ENCODE measurements around the gene LATS2. TPM values are rescaled to one million over a fixed set of nuclear protein-coding genes. Genes with fewer than 3 reads are reported as not detected.

LATS2 gene
- total and polyA plus RNA-seq, 3 donors from 2014 or later, result 35.6 to 40.2 (median 36.5) TPM

DNA sequence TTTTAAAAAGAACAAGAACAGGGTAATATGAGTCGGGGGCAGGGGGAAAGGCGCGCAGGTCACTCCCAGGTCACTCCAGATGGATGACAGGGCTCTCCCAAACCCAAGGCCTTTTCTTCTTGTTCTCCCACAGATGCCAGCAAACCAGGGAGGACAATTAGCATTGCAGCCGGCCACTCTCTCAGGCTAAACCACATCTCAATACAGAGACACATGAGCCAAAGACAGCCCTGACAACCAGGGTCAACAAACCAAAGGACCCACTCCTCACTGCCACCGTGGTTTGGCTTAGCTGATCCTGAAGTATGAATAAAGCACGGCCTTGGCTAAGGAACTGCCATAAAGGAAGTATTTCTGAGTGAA is 47.3 kb downstream of the LATS2 start:
- no peaks in the 10 kb centered on the region for H3K9me3 ChIP-seq
- peak overlapping the region in 1 of 2 donors; percentile 50 for H3K27ac ChIP-seq
- WGBS, 2 donors, result 52 to 60% methylated on average over 6 of the region's 6 CpGs
- intact Hi-C loops (cut with DNase I; ENCODE audit: low total_unique reads), result no loop called here
- TF ChIP-seq, protein P1, sequence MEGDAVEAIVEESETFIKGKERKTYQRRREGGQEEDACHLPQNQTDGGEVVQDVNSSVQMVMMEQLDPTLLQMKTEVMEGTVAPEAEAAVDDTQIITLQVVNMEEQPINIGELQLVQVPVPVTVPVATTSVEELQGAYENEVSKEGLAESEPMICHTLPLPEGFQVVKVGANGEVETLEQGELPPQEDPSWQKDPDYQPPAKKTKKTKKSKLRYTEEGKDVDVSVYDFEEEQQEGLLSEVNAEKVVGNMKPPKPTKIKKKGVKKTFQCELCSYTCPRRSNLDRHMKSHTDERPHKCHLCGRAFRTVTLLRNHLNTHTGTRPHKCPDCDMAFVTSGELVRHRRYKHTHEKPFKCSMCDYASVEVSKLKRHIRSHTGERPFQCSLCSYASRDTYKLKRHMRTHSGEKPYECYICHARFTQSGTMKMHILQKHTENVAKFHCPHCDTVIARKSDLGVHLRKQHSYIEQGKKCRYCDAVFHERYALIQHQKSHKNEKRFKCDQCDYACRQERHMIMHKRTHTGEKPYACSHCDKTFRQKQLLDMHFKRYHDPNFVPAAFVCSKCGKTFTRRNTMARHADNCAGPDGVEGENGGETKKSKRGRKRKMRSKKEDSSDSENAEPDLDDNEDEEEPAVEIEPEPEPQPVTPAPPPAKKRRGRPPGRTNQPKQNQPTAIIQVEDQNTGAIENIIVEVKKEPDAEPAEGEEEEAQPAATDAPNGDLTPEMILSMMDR (IDR thresholded peaks at IDR 0.05), result no peak
- no peak for TF ChIP-seq POLR2A (IDR thresholded peaks at IDR 0.05)
- no peak for DNase-seq
- no peak overlapping the region for H3K4me3 ChIP-seq
- no peaks in the 10 kb centered on the region for H3K27me3 ChIP-seq
- H3K36me3 ChIP-seq (ENCODE audit: low read depth, missing control alignments), result no peaks in the 10 kb centered on the region
- H3K4me1 ChIP-seq, result peaks cover 20% of the 10 kb centered on the region

- Histone ChIP-seq H3K9me3 (no peaks in the 10 kb centered on the region), H3K27ac (peak overlapping the region in 1 of 2 donors; percentile 50), H3K27me3 (no peaks in the 10 kb centered on the region), H3K4me3 (no peak overlapping the region), H3K36me3 (ENCODE audit: low read depth, missing control alignments) (no peaks in the 10 kb centered on the region), H3K4me1 (peaks cover 20% of the 10 kb centered on the region)
- TF ChIP-seq, protein P1 (IDR thresholded peaks at IDR 0.05), result no peak
- TF ChIP-seq POLR2A (IDR thresholded peaks at IDR 0.05), result no peak
- 71 to 80% methylated on average over 4 of the region's 4 CpGs for WGBS, 2 donors
- DNase-seq, result no peak
- intact Hi-C loops (cut with DNase I; ENCODE audit: low total_unique reads), result no loop called here
Measured at GRCh38 chr13:21013682-21014038, 47.7 kb downstream of the LATS2 start.

- Histone ChIP-seq H3K36me3 (ENCODE audit: low read depth, missing control alignments) (no peaks in the 10 kb centered on the region), H3K4me3 (no peak overlapping the region), H3K27ac (peak overlapping the region in 1 of 2 donors; percentile 50), H3K9me3 (no peaks in the 10 kb centered on the region), H3K27me3 (no peaks in the 10 kb centered on the region), H3K4me1 (peaks cover 20% of the 10 kb centered on the region)
- TF ChIP-seq POLR2A (IDR thresholded peaks at IDR 0.05), result no peak
- TF ChIP-seq, protein P1 (IDR thresholded peaks at IDR 0.05), result no peak
- WGBS, 2 donors, result 51 to 53% methylated on average over 5 of the region's 5 CpGs
- intact Hi-C loops (cut with DNase I; ENCODE audit: low total_unique reads), result no loop called here
- no peak for DNase-seq
Measured at GRCh38 chr13:21012841-21013681, 48.3 kb downstream of the LATS2 start.

DNA sequence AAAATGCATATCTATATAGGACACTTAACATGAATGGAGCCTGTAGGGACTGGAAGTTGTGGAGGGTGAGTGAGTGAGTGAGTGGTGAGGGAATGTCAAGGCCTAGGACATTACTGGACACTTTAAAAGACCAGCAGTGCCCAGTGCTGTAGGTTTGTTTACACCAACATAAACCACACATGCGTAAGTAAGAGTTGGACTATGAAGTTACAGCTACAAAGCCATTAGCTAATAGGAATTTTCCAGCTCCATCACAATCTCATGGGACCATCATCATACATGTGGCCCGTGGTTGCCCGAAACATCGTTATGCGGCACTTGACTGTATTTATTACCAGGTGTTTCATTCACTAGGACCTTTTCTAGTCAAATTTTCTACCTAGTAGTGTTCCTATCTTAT is 49.2 kb downstream of the LATS2 start:
- no peak overlapping the region for H3K27ac ChIP-seq
- H3K36me3 ChIP-seq (ENCODE audit: low read depth, missing control alignments), result no peaks in the 10 kb centered on the region
- H3K27me3 ChIP-seq, result no peaks in the 10 kb centered on the region
- H3K4me1 ChIP-seq, result peaks cover 20% of the 10 kb centered on the region
- TF ChIP-seq, protein P1 (IDR thresholded peaks at IDR 0.05), result no peak
- no peak for TF ChIP-seq POLR2A (IDR thresholded peaks at IDR 0.05)
- H3K9me3 ChIP-seq, result no peaks in the 10 kb centered on the region
- DNase-seq, result no peak
- intact Hi-C loops (cut with DNase I; ENCODE audit: low total_unique reads), result no loop called here
- 64 to 69% methylated on average over 5 of the region's 5 CpGs for WGBS, 2 donors
- H3K4me3 ChIP-seq, result no peak overlapping the region

DNA sequence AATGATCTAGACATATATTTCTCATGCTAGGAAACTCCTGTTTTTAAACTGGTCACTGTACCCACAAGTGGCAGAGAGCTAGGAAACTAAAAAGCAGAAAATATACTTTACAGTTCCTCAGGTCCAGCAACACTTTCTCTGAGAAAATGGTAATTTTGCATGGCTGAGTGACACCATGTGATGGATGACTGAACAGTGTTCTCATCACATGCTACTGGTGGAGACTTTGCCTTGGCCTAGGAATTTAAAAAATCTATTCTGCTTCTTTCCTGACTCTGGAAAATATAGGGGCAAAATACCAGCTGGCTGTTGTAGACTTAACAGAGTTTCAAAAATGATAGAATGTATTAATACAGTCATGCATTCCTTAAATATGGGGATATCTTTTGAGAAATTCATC is 50.0 kb downstream of the LATS2 start:
- Histone ChIP-seq H3K36me3 (ENCODE audit: low read depth, missing control alignments) (no peaks in the 10 kb centered on the region), H3K27ac (no peak overlapping the region), H3K4me1 (peaks cover 26% of the 10 kb centered on the region), H3K4me3 (no peak overlapping the region), H3K9me3 (no peaks in the 10 kb centered on the region), H3K27me3 (no peaks in the 10 kb centered on the region)
- no peak for DNase-seq
- intact Hi-C loops (cut with DNase I; ENCODE audit: low total_unique reads), result no loop called here
- TF ChIP-seq, protein P1 (IDR thresholded peaks at IDR 0.05), result no peak
- TF ChIP-seq POLR2A (IDR thresholded peaks at IDR 0.05), result no peak

Data from testis (tissue), 3 donors.